GM18870 (cell line): ENCODE measurements around the gene LAMA2.

Experiments
- ATAC-seq: cut with Tn5 transposase; IDR thresholded peaks from one replicate; pipeline ENCODE4 v1.9.1; 2021; ENCODE audit warnings: moderate library complexity; ENCODE audit not compliant: unreplicated experiment

Gene LAMA2

GRCh38 chr6:129287231-129288177 is 404.6 kb downstream of the LAMA2 start:
- no peak for ATAC-seq

DNA sequence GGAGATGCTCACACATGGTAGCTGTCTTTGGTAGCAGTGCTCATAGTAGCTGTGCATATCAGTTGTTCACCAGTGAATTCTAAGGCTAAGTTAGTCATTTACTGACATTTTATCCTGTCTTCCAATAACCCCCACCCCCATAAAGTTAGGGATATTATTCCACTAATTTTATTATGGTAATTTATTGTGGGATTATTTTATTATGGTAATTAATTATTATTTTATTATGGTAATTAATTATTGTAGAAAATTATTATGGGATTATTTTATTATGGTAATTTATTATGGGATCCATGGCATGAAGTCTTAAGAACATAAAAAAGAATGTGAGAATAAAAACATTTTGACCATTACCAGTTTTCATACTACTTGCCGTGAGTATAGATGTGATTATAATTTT is 406.5 kb downstream of the LAMA2 start:
- no peak for ATAC-seq

DNA sequence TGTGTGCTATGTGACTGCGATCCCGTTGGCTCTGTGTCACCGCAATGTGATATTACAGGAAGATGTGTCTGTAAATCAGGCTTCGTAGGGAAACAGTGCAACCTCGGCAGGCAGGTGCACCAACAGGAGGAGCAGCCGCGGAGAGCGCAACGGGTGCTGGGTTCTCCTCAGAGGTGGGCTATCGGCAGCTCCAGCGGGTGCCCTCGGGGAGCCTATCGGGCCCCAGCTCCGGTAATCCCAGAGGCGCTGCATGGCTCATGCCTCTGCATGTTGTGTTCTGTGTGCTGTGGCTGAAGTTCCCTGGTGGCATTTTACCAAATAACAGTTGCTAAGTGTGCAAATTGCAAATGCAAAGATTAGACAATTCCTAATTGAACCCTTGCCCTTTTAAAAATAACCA is 409.9 kb downstream of the LAMA2 start:
- no peak for ATAC-seq

DNA sequence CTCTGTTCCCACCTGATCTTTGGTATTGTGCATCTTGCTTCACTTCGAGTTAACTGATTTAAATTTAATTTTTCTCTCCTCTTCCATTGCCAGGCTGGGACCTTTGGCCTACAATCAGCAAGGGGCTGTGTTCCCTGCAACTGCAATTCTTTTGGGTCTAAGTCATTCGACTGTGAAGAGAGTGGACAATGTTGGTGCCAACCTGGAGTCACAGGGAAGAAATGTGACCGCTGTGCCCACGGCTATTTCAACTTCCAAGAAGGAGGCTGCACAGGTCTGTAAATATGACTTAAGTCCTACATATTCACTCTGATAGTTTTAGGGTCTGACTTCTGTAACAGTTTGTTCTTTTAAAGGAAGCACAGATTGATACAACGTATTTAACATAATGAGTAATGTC is 414.7 kb downstream of the LAMA2 start:
- ATAC-seq, result no peak

DNA sequence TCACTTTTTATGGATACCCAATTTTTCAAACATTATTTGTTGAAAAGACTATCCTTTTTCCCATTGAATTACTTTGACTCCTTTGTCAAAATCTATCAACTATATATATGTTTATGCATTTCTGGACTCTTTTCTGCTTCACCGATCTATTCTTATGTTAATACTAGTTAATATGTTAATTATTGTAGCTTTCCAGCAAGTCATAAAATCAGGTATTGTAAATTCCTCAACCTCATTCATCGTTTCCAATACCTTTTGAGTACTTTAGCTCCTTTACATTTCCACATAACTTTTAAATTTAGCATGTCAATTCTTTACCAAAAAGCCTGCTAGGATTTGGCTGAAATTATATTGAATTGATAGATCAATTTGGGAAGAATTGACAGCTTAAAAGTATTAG is 419.7 kb downstream of the LAMA2 start:
- no peak for ATAC-seq

- ATAC-seq, result no peak
Measured at GRCh38 chr6:129306826-129307225, 423.9 kb downstream of the LAMA2 start.

GRCh38 chr6:129307845-129308244 is 424.9 kb downstream of the LAMA2 start:
- no peak for ATAC-seq

- no peak for ATAC-seq
Measured at GRCh38 chr6:129309154-129309553, 426.2 kb downstream of the LAMA2 start.

DNA sequence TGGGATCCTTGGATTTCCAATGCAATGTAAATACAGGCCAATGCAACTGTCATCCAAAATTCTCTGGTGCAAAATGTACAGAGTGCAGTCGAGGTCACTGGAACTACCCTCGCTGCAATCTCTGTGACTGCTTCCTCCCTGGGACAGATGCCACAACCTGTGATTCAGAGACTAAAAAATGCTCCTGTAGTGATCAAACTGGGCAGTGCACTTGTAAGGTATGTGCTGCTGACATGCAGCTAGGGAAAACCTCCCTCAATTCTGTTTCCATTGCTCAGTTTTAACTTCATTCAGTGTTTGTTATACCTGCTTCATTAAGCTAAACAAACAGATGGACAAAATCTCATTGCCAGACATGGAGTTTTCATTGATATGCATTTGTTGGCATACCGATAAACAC is 429.9 kb downstream of the LAMA2 start:
- no peak for ATAC-seq

DNA sequence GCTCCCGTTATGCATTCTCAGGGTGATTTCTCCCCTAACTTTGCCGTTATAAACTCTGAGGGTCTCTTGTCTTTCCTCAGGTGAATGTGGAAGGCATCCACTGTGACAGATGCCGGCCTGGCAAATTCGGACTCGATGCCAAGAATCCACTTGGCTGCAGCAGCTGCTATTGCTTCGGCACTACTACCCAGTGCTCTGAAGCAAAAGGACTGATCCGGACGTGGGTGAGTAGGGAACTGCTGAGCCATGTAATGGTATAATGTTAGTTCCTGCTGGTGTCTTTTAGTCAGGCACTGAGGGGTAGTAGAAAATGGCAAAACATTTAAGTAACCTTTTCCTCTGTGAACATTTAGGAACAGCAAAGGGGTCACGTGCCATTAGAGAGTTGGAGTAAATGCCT is 431.6 kb downstream of the LAMA2 start:
- ATAC-seq, result no peak

GRCh38 chr6:129317931-129318820 is 435.2 kb downstream of the LAMA2 start:
- ATAC-seq, result no peak

DNA sequence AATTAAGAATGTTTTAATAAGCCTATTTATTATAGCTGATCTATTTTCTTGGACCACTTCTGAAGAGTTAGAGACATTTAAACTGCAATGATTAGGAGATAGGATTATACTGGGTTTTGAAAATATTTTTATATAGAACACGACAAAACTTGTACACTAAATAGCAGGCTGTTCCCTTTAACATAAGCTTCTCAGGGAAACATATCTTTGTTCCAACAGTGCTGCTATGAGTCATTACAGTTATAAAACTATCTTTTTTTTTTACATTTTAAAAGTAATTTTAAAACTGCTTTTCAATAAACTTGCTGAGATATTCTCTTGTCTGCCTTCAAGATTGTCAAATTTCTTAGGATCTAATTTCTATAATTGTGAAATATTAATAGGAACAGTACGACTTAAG is 438.0 kb downstream of the LAMA2 start:
- no peak for ATAC-seq

DNA sequence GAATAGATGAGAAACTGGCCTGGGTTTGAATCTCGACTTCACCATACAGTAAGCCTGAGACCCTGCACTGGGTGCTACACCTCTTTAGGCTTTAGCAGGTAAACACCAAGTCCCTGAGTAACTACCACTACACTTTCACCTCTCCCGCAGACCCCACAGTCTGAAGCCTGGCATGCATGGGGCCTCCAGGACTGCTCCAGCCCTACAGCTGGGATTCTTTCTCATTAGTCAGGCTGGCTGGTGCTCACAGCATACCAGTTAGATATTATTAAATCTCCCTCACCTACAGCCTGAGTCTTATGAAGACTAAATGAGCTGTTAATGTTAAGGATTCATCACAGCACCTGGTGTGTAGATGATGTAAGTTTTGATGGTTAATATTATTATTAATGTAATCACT is 438.4 kb downstream of the LAMA2 start:
- no peak for ATAC-seq

DNA sequence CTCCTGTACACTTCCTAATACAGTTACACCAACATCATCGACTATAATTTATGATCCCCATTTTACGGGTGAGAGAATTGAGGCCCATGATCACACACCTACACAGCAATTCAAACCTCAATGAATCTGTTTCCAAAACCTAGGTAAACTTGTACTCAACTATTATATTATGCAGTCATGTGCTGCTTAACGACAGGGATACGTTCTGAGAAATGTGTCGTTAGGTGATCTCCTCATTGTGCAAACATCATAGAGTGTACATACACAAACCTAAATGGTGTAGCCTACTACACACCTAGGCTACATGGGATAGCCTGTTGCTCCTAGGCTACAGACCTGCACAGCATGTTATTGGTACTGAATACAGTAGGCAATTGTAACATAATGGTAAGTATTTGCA is 441.4 kb downstream of the LAMA2 start:
- no peak for ATAC-seq

DNA sequence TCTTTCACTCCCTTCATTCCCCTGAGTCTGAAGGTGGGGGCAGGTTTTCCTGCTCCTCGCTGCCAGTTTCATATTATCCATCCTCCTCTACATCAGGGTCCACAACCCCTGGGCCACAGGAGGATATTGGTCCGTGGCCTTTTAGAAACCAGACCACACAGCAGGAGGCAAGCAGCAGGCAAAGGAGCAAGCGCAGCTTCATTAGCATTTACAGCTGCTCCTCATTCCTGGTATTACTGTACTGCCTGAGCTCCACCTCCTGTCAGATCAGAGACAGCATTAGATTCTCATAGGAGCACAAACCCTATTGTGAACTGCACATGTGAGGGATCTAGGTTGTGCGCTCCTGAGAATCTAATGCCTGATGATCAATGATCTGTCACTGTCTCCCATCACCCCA is 446.7 kb downstream of the LAMA2 start:
- no peak for ATAC-seq

GRCh38 chr6:129331450-129332138 is 448.7 kb downstream of the LAMA2 start:
- no peak for ATAC-seq

- no peak for ATAC-seq
Measured at GRCh38 chr6:129335792-129336191, 452.9 kb downstream of the LAMA2 start.

- ATAC-seq, result no peak
Measured at GRCh38 chr6:129338683-129339082, 455.7 kb downstream of the LAMA2 start.

DNA sequence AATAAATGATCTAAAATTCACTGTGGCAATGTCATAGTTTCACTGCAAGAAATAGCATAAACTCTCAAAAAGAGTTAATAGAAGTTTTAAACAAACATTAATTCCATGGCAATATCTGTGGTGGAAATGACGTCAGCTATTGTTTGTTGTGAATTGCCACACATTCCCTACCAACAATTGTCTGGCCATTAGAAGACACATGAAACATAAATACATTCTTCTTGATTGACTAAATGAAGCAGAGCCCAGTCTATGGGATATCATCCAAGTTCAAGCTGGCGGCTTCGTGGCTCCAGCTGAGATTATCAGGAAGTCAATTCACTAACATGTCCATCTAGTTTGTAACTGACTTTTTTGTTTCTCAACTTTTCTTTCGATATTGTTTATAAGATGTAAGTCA is 458.0 kb downstream of the LAMA2 start:
- ATAC-seq, result no peak

- ATAC-seq, result no peak
Measured at GRCh38 chr6:129342243-129342642, 459.3 kb downstream of the LAMA2 start.

GRCh38 chr6:129342796-129343195 is 459.9 kb downstream of the LAMA2 start:
- ATAC-seq, result no peak
